Measurements from ENCODE around the gene REEP1.
"Not testable (repeated sequence)": the region's sequence is repeated elsewhere in the genome, so short reads cannot be mapped to it uniquely, and the experiment has no call there.

The REEP1 gene

DNA sequence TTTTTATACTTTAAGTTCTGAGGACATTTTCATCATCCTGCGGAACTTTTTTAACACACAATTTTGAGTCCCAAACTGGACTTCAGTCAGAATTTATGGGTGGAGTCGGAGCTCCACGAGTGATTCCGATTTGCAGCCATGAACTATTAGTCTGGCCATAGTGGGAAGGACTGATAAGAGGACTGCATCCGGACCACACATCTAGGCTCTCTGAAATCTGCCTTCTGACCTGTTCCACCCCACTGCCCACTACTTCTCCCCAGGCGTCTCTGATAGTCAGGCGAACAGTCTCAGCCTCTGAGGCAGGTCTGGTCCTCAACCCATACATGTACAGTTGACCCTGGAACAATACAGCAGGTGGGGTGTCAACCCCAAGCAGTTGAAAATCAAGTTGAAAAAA is 133.0 kb downstream of the REEP1 start:
- CTCF ChIA-PET = interaction anchor here (0.6 to 1.2 kb wide), 2 partner anchors 69 to 303 kb away, joined by 3 to 4 read pairs; no protein-coding TSS in a partner anchor
- no peak for DNase-seq (ENCODE audit: extremely low spot score)
- POLR2A ChIA-PET = interaction anchor here (1.0 kb wide), 1 partner anchor 8 kb away, joined by 3 read pairs; no protein-coding TSS in a partner anchor
- TF ChIP-seq ARNT (IDR thresholded peaks at IDR 0.05) = no peak
- no peak for TF ChIP-seq FOXA1 (IDR thresholded peaks at IDR 0.05)
- no peak for TF ChIP-seq PKNOX1 (IDR thresholded peaks at IDR 0.05)
- TF ChIP-seq ELF4 (IDR thresholded peaks at IDR 0.05) = no peak
- no peak for TF ChIP-seq L3MBTL2 (conservative IDR thresholded peaks at IDR 0.05)
- no peak for TF ChIP-seq LEF1 (IDR thresholded peaks at IDR 0.05; ENCODE audit: borderline replicate concordance)
- no peak for TF ChIP-seq FOXM1 (IDR thresholded peaks at IDR 0.05; ENCODE audit: borderline replicate concordance)
- TF ChIP-seq BHLHE40 (IDR thresholded peaks at IDR 0.05; ENCODE audit: borderline replicate concordance) = no peak
- TF ChIP-seq ZNF384 (IDR thresholded peaks at IDR 0.05) = no peak
- no peak for TF ChIP-seq FOXK2 (IDR thresholded peaks at IDR 0.05)
- no peak for TF ChIP-seq TARDBP (IDR thresholded peaks at IDR 0.05)
- no peak for TF ChIP-seq HDGF (IDR thresholded peaks at IDR 0.05; ENCODE audit: borderline replicate concordance)
- no peak for TF ChIP-seq NFRKB (IDR thresholded peaks at IDR 0.05)

DNA sequence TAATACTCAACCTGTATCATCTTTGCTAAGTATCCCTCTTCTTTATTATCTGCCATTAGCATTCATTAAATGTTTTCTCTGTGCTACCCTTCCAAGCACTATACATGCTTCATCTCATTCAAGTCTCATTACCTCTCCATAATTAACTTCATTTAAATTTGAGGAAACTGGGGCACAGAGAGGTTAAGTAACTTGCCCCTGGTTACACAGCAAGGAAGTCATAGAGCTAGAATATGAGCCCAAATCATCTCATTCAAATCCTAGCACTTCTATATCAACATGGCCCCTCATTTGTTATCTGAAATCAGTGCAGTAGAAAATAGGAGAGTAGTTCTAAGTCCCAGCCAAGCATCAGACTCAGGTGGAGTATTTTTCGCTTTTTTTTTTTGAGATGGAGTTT is 133.8 kb downstream of the REEP1 start:
- ChIA-PET POLR2A (no interaction called here), CTCF (no interaction called here)
- TF ChIP-seq LEF1 (IDR thresholded peaks at IDR 0.05; ENCODE audit: borderline replicate concordance) (no peak), FOXK2 (IDR thresholded peaks at IDR 0.05) (no peak)
- DNase-seq (ENCODE audit: extremely low spot score) = no peak

- no peak for TF ChIP-seq FOXA1 (IDR thresholded peaks at IDR 0.05)
- CTCF ChIA-PET = no interaction called here
- POLR2A ChIA-PET = no interaction called here
- no peak for DNase-seq (ENCODE audit: extremely low spot score)
Measured at GRCh38 chr2:86202702-86203101, 134.7 kb downstream of the REEP1 start.

DNA sequence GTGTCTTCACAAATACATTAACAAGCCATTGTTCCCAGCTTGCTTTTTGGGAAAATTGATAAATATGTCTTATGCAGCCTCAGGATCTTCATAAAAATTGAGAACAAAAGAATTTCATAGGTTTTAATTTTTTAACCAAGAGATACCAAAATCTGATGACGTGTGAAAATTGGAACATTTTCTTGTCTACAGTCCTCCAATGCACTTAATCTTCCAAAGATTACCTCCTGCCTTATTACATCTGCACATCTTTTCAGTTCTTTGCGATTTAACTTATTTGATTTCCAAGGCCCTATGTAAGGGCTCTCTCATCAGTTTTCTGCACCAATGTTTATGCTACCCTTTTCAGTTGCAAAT is 135.1 kb downstream of the REEP1 start:
- ChIA-PET CTCF (no interaction called here), POLR2A (no interaction called here)
- DNase-seq (ENCODE audit: extremely low spot score) = no peak
- TF ChIP-seq SP1 (IDR thresholded peaks at IDR 0.05) = no peak
- no peak for TF ChIP-seq HDGF (IDR thresholded peaks at IDR 0.05; ENCODE audit: borderline replicate concordance)
- no peak for TF ChIP-seq TARDBP (IDR thresholded peaks at IDR 0.05)

- no peak for TF ChIP-seq HDGF (IDR thresholded peaks at IDR 0.05; ENCODE audit: borderline replicate concordance)
- TF ChIP-seq BHLHE40 (IDR thresholded peaks at IDR 0.05; ENCODE audit: borderline replicate concordance) = no peak
- ChIA-PET POLR2A (interaction anchor here (1.2 kb wide), 1 partner anchor 17 kb away, joined by 4 read pairs; no protein-coding TSS in a partner anchor), CTCF (no interaction called here)
- DNase-seq (ENCODE audit: extremely low spot score) = no peak
Measured at GRCh38 chr2:86201671-86202335, 135.6 kb downstream of the REEP1 start.

GRCh38 chr2:86200564-86200963 is 136.9 kb downstream of the REEP1 start:
- DNase-seq (ENCODE audit: extremely low spot score) = not testable (repeated sequence)
- POLR2A ChIA-PET = interaction anchor here (1.1 to 1.2 kb wide), 2 partner anchors 16 to 241 kb away, joined by 3 to 4 read pairs; no protein-coding TSS in a partner anchor
- CTCF ChIA-PET = interaction anchor here (1.0 kb wide), 1 partner anchor 172 kb away, joined by 3 read pairs; no protein-coding TSS in a partner anchor

DNA sequence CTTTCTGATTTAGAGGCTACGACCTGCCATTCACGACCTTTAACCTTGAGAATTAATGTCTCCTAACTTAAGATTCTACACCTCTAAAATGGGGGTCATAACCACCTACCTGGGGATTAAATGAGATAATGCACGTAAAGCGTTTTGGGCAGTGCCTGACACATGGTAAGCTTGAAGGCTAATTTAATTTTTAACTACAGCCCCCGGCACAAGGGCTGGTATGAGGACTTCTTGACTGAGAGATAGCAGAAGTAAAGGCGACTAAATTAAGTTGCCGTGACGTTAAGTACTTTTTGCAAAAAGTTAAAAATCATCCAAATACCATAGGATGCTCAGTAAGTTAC is 137.6 kb downstream of the REEP1 start:
- TF ChIP-seq LEF1 (IDR thresholded peaks at IDR 0.05; ENCODE audit: borderline replicate concordance) = no peak
- no peak for TF ChIP-seq ELF4 (IDR thresholded peaks at IDR 0.05)
- no peak for TF ChIP-seq CTBP1 (IDR thresholded peaks at IDR 0.05; ENCODE audit: borderline replicate concordance)
- no peak for TF ChIP-seq SP1 (IDR thresholded peaks at IDR 0.05)
- no peak for TF ChIP-seq L3MBTL2 (conservative IDR thresholded peaks at IDR 0.05)
- TF ChIP-seq FOXK2 (IDR thresholded peaks at IDR 0.05) = no peak
- no peak for TF ChIP-seq PKNOX1 (IDR thresholded peaks at IDR 0.05)
- TF ChIP-seq TARDBP (IDR thresholded peaks at IDR 0.05) = no peak
- TF ChIP-seq NFRKB (IDR thresholded peaks at IDR 0.05) = no peak
- ChIA-PET CTCF (interaction anchor here (1.0 kb wide), 2 partner anchors 21 to 173 kb away, joined by 3 read pairs; no protein-coding TSS in a partner anchor), POLR2A (interaction anchor here (0.6 to 1.3 kb wide), 4 partner anchors 14 to 242 kb away, joined by 3 to 5 read pairs (median 4); partner anchors contain the start of gene KDM3A)
- DNase-seq (ENCODE audit: extremely low spot score) = no peak

- no peak for TF ChIP-seq PKNOX1 (IDR thresholded peaks at IDR 0.05)
- no peak for TF ChIP-seq ZNF384 (IDR thresholded peaks at IDR 0.05)
- no peak for TF ChIP-seq SUZ12 (IDR thresholded peaks at IDR 0.05)
- no peak for TF ChIP-seq LEF1 (IDR thresholded peaks at IDR 0.05; ENCODE audit: borderline replicate concordance)
- no peak for TF ChIP-seq ARNT (IDR thresholded peaks at IDR 0.05)
- TF ChIP-seq L3MBTL2 (conservative IDR thresholded peaks at IDR 0.05) = no peak; the same call in 1 of the 2 replicates
- TF ChIP-seq CTBP1 (IDR thresholded peaks at IDR 0.05; ENCODE audit: borderline replicate concordance) = no peak
- ChIA-PET CTCF (no interaction called here), POLR2A (interaction anchor here (0.6 to 3.2 kb wide), 14 partner anchors 9 to 476 kb away, joined by 3 to 40 read pairs (median 4); partner anchors contain the start of genes POLR1A, PTCD3 and REEP1)
- DNase-seq (ENCODE audit: extremely low spot score) = no peak
Measured at GRCh38 chr2:86195808-86196387, 141.5 kb downstream of the REEP1 start.

All from HEK293T (cell line).